Testis (tissue), 3 donors: Measurements from ENCODE around the gene CPNE4. TPM values are rescaled to one million over a fixed set of nuclear protein-coding genes. Genes with fewer than 3 reads are reported as not detected.

Source experiments
- DNase-seq: peaks from one replicate; pipeline ENCODE4 v3.0.0-alpha.2; 2019
- H3K27ac ChIP-seq, 2 donors: fragments of 200-600 bp; sonication (generic); one replicate each; pipeline ENCODE4 v1.5.1; 2019
- H3K27me3 ChIP-seq: fragments of 200-600 bp; sonication (generic); one replicate; pipeline ENCODE4 v1.5.1; 2019
- H3K36me3 ChIP-seq: fragments of 200-600 bp; sonication (generic); one replicate; pipeline ENCODE4 v1.5.1; 2017; ENCODE audit warnings: low read depth; ENCODE audit errors: missing control alignments
- H3K4me1 ChIP-seq: fragments of 200-600 bp; sonication (generic); one replicate; pipeline ENCODE4 v1.5.1; 2019
- H3K4me3 ChIP-seq, 2 donors: fragments of 200-600 bp; sonication (generic); one replicate each; pipeline ENCODE4 v1.5.1; 2017 to 2019
- H3K9me3 ChIP-seq: fragments of 200-600 bp; sonication (generic); one replicate; pipeline ENCODE4 v1.5.1; 2017
- CTCF ChIP-seq, 3 experiments: fragments of 450-650 bp in 2 of 3; fragments of 200-600 bp in 1 of 3; sonication (generic) in 1 of 3; IDR thresholded peaks; one replicate each; pipeline ENCODE4 v1.5.1; 2016 to 2019; ENCODE audit warnings: antibody characterized with exemption in 3 of 3, mild to moderate bottlenecking in 2 of 3, moderate library complexity in 1 of 3
- POLR2A ChIP-seq: fragments of 450-650 bp; IDR thresholded peaks from one replicate; pipeline ENCODE4 v1.6.1; 2017; ENCODE audit warnings: antibody characterized with exemption, mild to moderate bottlenecking, moderate library complexity
- WGBS, 2 donors: methylation state at CpG; one replicate each; pipeline ENCODE4 v1.1.5; 2018; 5-methylcytosine and 5-hydroxymethylcytosine counted together
- intact Hi-C: fragments of 100-400 bp; cut with DNase I; formaldehyde crosslinking; loops from one replicate; pipeline ENCODE4 v1.15.1; 2023; ENCODE audit warnings: low total_unique reads
- polyA plus RNA-seq: library from polyadenylated mRNA; stranded (reverse); fragments of 350-450 nt; fragmentation: Illumina TruSeq; extraction: RNeasy Lipid Tissue Mini Kit (QIAGEN cat#74804); gene quantifications from one replicate; pipeline ENCODE4 v1.2.3, GENCODE V29; 2014; ENCODE audit warnings: low read depth, low replicate concordance; ENCODE audit not compliant: insufficient read depth
- total RNA-seq, 2 donors: library from RNA; depleted of rRNA; stranded (reverse); fragments of >200 nt; gene quantifications; one replicate each; pipeline ENCODE4 v1.2.3, GENCODE V29; 2016

CPNE4 gene
- total and polyA plus RNA-seq, 3 donors from 2014 or later, result 2.4 to 8.4 (median 4.5) TPM

- no peak for DNase-seq
- intact Hi-C loops, result no loop called here
- H3K27me3 ChIP-seq, result no peaks in the 10 kb centered on the region
- H3K9me3 ChIP-seq, result no peaks in the 10 kb centered on the region
- TF ChIP-seq POLR2A (no peak), CTCF (IDR thresholded peaks at IDR 0.05) (no peak)
- H3K4me3 ChIP-seq, result no peak overlapping the region
- H3K4me1 ChIP-seq, result no peaks in the 10 kb centered on the region
- H3K27ac ChIP-seq, result no peak overlapping the region
- H3K36me3 ChIP-seq, result no peaks in the 10 kb centered on the region
- 79 to 86% methylated on average over 3 of the region's 3 CpGs for WGBS, 2 donors
Measured at GRCh38 chr3:131917006-131917405, 117.8 kb downstream of the CPNE4 start.

- WGBS, 2 donors, result 77 to 84% methylated on average over 1 of the region's 1 CpG
- Histone ChIP-seq H3K27ac (no peak overlapping the region), H3K9me3 (no peaks in the 10 kb centered on the region), H3K4me3 (no peak overlapping the region), H3K4me1 (no peaks in the 10 kb centered on the region), H3K27me3 (no peaks in the 10 kb centered on the region), H3K36me3 (no peaks in the 10 kb centered on the region)
- DNase-seq, result no peak
- no peak for TF ChIP-seq CTCF (IDR thresholded peaks at IDR 0.05)
- intact Hi-C loops, result no loop called here
Measured at GRCh38 chr3:131914090-131914691, 120.6 kb downstream of the CPNE4 start.

- no peak overlapping the region for H3K27ac ChIP-seq
- H3K36me3 ChIP-seq, result no peaks in the 10 kb centered on the region
- WGBS, 2 donors, result 81 to 86% methylated on average over 2 of the region's 2 CpGs
- intact Hi-C loops, result no loop called here
- no peak overlapping the region for H3K4me3 ChIP-seq
- H3K27me3 ChIP-seq, result no peaks in the 10 kb centered on the region
- no peaks in the 10 kb centered on the region for H3K4me1 ChIP-seq
- no peak for TF ChIP-seq CTCF (IDR thresholded peaks at IDR 0.05)
- no peak for DNase-seq
- H3K9me3 ChIP-seq, result no peaks in the 10 kb centered on the region
Measured at GRCh38 chr3:131912255-131912654, 122.6 kb downstream of the CPNE4 start.

GRCh38 chr3:131907796-131908195 is 127.0 kb downstream of the CPNE4 start:
- intact Hi-C loops, result no loop called here
- H3K4me1 ChIP-seq, result no peaks in the 10 kb centered on the region
- H3K27ac ChIP-seq, result no peak overlapping the region
- no peak for TF ChIP-seq CTCF (IDR thresholded peaks at IDR 0.05)
- no peak for TF ChIP-seq POLR2A
- no peak overlapping the region for H3K4me3 ChIP-seq
- no peak for DNase-seq
- H3K27me3 ChIP-seq, result no peaks in the 10 kb centered on the region
- H3K9me3 ChIP-seq, result no peaks in the 10 kb centered on the region
- 59 to 80% methylated on average over 1 of the region's 1 CpG for WGBS, 2 donors
- H3K36me3 ChIP-seq, result no peaks in the 10 kb centered on the region

GRCh38 chr3:131903988-131904415 is 130.8 kb downstream of the CPNE4 start:
- intact Hi-C loops, result no loop called here
- 86 to 93% methylated on average over 4 of the region's 4 CpGs for WGBS, 2 donors
- Histone ChIP-seq H3K27ac (no peak overlapping the region), H3K36me3 (no peaks in the 10 kb centered on the region), H3K4me1 (no peaks in the 10 kb centered on the region), H3K4me3 (no peak overlapping the region), H3K27me3 (no peaks in the 10 kb centered on the region), H3K9me3 (no peaks in the 10 kb centered on the region)
- no peak for DNase-seq
- TF ChIP-seq POLR2A (no peak), CTCF (IDR thresholded peaks at IDR 0.05) (no peak)
